Caco-2 (cell line): ENCODE results near the gene DENND1A. TPM values are rescaled to one million over a fixed set of nuclear protein-coding genes. Genes with fewer than 3 reads are reported as not detected.

Experiments
- BruUV-seq: library from RNA; stranded (reverse); fragments of 400-500 nt; replicated peaks from 2 replicates; lab custom pipeline; 2021; lab: Mats Ljungman, UMichigan
- CTCF ChIA-PET: fragments of 300-600 bp; sonication (Branson Sonifier 250); formaldehyde crosslinking; loops from one replicate; lab custom pipeline; 2022; ENCODE audit warnings: antibody characterized with exemption; lab: Charles Lee
- POLR2A ChIA-PET: fragments of 300-600 bp; sonication (Branson Sonifier 250); formaldehyde crosslinking; loops from one replicate; lab custom pipeline; 2022; ENCODE audit warnings: antibody characterized with exemption; lab: Charles Lee
- DNase-seq, 2 experiments: peaks; one replicate each; pipeline versions ENCODE4 v3.0.0 to v3.0.0-alpha.2; 2020 to 2022
- H3K27me3 ChIP-seq: replicated peaks from 2 replicates; pipeline ENCODE4 v1.6.0; 2011; ENCODE audit warnings: low read length; ENCODE audit not compliant: control insufficient read depth, insufficient read depth
- H3K36me3 ChIP-seq: 2 replicates; pipeline ENCODE4 v1.5.1; 2011; ENCODE audit warnings: low read length; ENCODE audit not compliant: control insufficient read depth, insufficient read depth
- H3K4me1 ChIP-seq: fragments of 250-450 bp; sonication (Bioruptor Pico); 2 replicates; pipeline ENCODE4 v1.5.1; 2020; ENCODE audit warnings: mild to moderate bottlenecking
- H3K4me3 ChIP-seq: 2 replicates; pipeline ENCODE4 v1.5.1; 2011; ENCODE audit warnings: low read depth, mild to moderate bottlenecking, control low read depth, low read length
- H3K9me3 ChIP-seq: fragments of 250-450 bp; sonication (Bioruptor Pico); 2 replicates; pipeline ENCODE4 v1.5.1; 2020; ENCODE audit warnings: mild to moderate bottlenecking, moderate library complexity
- H3K27ac Mint-ChIP-seq: one replicate; pipeline ENCODE4 v1.8.0; 2022; ENCODE audit warnings: mixed read lengths; ENCODE audit not compliant: unreplicated experiment
- H3K27me3 Mint-ChIP-seq: one replicate; pipeline ENCODE4 v1.8.0; 2022; ENCODE audit warnings: mixed read lengths; ENCODE audit not compliant: insufficient read depth, unreplicated experiment
- H3K36me3 Mint-ChIP-seq: one replicate; pipeline ENCODE4 v1.8.0; 2022; ENCODE audit warnings: mild to moderate bottlenecking, mixed read lengths; ENCODE audit not compliant: insufficient read depth, unreplicated experiment
- H3K4me1 Mint-ChIP-seq: one replicate; pipeline ENCODE4 v1.8.0; 2022; ENCODE audit warnings: low read depth, mixed read lengths; ENCODE audit not compliant: unreplicated experiment
- H3K4me3 Mint-ChIP-seq: one replicate; pipeline ENCODE4 v1.8.0; 2022; ENCODE audit warnings: mild to moderate bottlenecking, moderate library complexity, mixed read lengths; ENCODE audit not compliant: unreplicated experiment
- H3K9me3 Mint-ChIP-seq: one replicate; pipeline ENCODE4 v1.8.0; 2022; ENCODE audit warnings: mixed read lengths; ENCODE audit not compliant: unreplicated experiment
- intact Hi-C: fragments of 100-400 bp; cut with micrococcal nuclease; formaldehyde crosslinking; loops from one replicate; pipeline ENCODE4 v1.10.0; 2022; ENCODE audit not compliant: unreplicated experiment
- total RNA-seq: library from RNA; stranded (reverse); gene quantifications from 2 replicates; pipeline ENCODE4 v1.2.3, GENCODE V29; 2022
- TF ChIP-seq, protein P1 (sequence below), 2 experiments: fragments of 200-600 bp in 1 of 2; IDR thresholded peaks; 1 replicate in 1 of 2; 2 replicates in 1 of 2; pipeline versions ENCODE4 v1.5.1 to v1.8.0; 2011 to 2022; ENCODE audit warnings: antibody characterized with exemption in 1 of 2, control low read depth in 1 of 2, inconsistent platforms in 1 of 2, low read depth in 1 of 2, low read length in 1 of 2, mild to moderate bottlenecking in 1 of 2, moderate library complexity in 1 of 2; ENCODE audit not compliant: insufficient read depth in 1 of 2, severe bottlenecking in 1 of 2, unreplicated experiment in 1 of 2

The DENND1A gene
- total RNA-seq, 1 experiment from 2014 or later, result 41.6 TPM

DNA sequence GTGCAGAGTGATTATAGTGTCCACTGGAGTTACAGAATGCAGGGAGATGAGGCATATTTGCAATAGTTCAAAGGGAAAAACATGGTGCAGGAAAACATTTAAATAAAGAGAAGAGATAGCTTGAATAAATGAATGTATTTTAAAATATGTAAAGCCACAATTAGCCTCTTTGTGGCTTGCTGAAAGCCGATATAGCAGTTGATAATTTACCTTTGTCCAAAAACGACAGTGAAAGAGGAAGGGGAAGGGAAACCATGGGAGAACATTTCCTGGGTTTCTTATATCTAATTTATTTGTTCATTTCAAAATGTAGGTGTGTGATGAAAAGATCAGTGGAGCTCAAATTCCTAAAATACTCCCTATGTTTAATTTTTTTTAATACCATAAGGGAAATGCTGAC is 156.1 kb downstream of the DENND1A start:
- Mint-ChIP-seq H3K27me3 (no peaks in the 10 kb centered on the region), H3K27ac (no peak overlapping the region), H3K9me3 (no peaks in the 10 kb centered on the region), H3K4me3 (no peak overlapping the region), H3K36me3 (no peaks in the 10 kb centered on the region), H3K4me1 (peaks cover 7% of the 10 kb centered on the region)
- intact Hi-C loops, result no loop called here
- CTCF ChIA-PET, result no interaction called here
- DNase-seq, result no peak
- BruUV-seq, result no TSS peak
- Histone ChIP-seq H3K4me1 (0 out of 2 replicates have a peak, but pooled peaks cover 5% of the 10 kb centered on the region), H3K27me3 (no peaks in the 10 kb centered on the region), H3K9me3 (no peaks in the 10 kb centered on the region), H3K4me3 (no peak overlapping the region), H3K36me3 (no peaks in the 10 kb centered on the region)
- POLR2A ChIA-PET, result no interaction called here
- TF ChIP-seq, protein P1, sequence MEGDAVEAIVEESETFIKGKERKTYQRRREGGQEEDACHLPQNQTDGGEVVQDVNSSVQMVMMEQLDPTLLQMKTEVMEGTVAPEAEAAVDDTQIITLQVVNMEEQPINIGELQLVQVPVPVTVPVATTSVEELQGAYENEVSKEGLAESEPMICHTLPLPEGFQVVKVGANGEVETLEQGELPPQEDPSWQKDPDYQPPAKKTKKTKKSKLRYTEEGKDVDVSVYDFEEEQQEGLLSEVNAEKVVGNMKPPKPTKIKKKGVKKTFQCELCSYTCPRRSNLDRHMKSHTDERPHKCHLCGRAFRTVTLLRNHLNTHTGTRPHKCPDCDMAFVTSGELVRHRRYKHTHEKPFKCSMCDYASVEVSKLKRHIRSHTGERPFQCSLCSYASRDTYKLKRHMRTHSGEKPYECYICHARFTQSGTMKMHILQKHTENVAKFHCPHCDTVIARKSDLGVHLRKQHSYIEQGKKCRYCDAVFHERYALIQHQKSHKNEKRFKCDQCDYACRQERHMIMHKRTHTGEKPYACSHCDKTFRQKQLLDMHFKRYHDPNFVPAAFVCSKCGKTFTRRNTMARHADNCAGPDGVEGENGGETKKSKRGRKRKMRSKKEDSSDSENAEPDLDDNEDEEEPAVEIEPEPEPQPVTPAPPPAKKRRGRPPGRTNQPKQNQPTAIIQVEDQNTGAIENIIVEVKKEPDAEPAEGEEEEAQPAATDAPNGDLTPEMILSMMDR (IDR thresholded peaks at IDR 0.05; ENCODE audit: insufficient read depth in 1 of 2, low read depth in 1 of 2, low read length in 1 of 2, severe bottlenecking in 1 of 2, unreplicated experiment in 1 of 2), result no peak

DNA sequence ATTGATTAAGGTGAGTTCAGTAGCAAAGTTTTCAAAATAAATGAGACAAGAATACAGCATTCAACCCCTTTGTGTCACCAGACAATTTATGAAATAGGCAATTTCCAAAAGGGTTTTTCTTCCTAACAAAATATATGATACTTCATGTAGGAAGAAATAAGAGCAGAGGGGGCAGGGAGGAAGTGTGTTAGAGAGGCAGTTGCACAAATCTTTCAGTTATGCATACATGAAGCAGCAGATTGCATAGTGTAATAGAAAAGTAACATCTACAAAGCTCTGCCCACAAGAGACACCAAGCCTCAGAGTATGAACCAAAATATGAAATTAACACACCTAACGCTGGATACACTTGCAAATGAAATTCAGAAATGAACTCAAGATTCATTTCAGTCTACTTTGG is 157.0 kb downstream of the DENND1A start:
- Mint-ChIP-seq H3K27ac (no peak overlapping the region), H3K9me3 (no peaks in the 10 kb centered on the region), H3K36me3 (no peaks in the 10 kb centered on the region), H3K4me3 (no peak overlapping the region), H3K4me1 (peaks cover 7% of the 10 kb centered on the region), H3K27me3 (no peaks in the 10 kb centered on the region)
- CTCF ChIA-PET, result no interaction called here
- Histone ChIP-seq H3K36me3 (no peaks in the 10 kb centered on the region), H3K27me3 (no peaks in the 10 kb centered on the region), H3K4me3 (no peak overlapping the region), H3K9me3 (no peaks in the 10 kb centered on the region), H3K4me1 (0 out of 2 replicates have a peak, but pooled peaks cover 5% of the 10 kb centered on the region)
- TF ChIP-seq, protein P1 (IDR thresholded peaks at IDR 0.05; ENCODE audit: insufficient read depth in 1 of 2, low read depth in 1 of 2, low read length in 1 of 2, severe bottlenecking in 1 of 2, unreplicated experiment in 1 of 2), result no peak
- no TSS peak for BruUV-seq
- no peak for DNase-seq
- intact Hi-C loops, result no loop called here
- POLR2A ChIA-PET, result no interaction called here

DNA sequence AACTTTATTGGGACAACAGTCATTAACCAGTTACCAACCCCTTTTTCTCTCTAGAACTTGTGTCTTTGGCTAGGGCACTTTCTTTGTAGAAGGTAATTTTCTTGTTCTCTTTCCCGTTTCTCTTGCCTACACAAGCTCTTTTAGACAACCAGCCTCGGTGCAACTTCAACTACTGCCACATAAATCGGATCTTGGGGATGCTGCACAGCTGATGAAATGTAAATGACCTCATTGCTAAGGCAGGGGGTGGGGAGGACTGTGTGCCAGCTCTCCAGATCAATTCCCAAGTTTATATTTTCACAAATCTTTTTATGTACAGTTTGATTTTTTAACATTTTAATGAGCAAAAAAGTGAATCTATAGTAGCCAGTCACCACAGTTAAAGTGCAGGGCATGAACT is 157.6 kb downstream of the DENND1A start:
- Mint-ChIP-seq H3K4me1 (peaks cover 7% of the 10 kb centered on the region), H3K27me3 (no peaks in the 10 kb centered on the region), H3K27ac (no peak overlapping the region), H3K9me3 (no peaks in the 10 kb centered on the region), H3K4me3 (no peak overlapping the region), H3K36me3 (no peaks in the 10 kb centered on the region)
- POLR2A ChIA-PET, result no interaction called here
- CTCF ChIA-PET, result no interaction called here
- Histone ChIP-seq H3K9me3 (no peaks in the 10 kb centered on the region), H3K27me3 (no peaks in the 10 kb centered on the region), H3K4me1 (0 out of 2 replicates have a peak, but pooled peaks cover 5% of the 10 kb centered on the region), H3K36me3 (no peaks in the 10 kb centered on the region), H3K4me3 (no peak overlapping the region)
- no TSS peak for BruUV-seq
- DNase-seq, result no peak
- TF ChIP-seq, protein P1 (IDR thresholded peaks at IDR 0.05; ENCODE audit: insufficient read depth in 1 of 2, low read depth in 1 of 2, low read length in 1 of 2, severe bottlenecking in 1 of 2, unreplicated experiment in 1 of 2), result no peak
- intact Hi-C loops, result no loop called here
